ENCODE data around the gene DTX3L. TPM values are rescaled to one million over a fixed set of nuclear protein-coding genes. Genes with fewer than 3 reads are reported as not detected.

Gene DTX3L
- total and polyA plus RNA-seq, 7 experiments from 2014 or later: 27.5 to 164 (median 35.2) TPM

DNA sequence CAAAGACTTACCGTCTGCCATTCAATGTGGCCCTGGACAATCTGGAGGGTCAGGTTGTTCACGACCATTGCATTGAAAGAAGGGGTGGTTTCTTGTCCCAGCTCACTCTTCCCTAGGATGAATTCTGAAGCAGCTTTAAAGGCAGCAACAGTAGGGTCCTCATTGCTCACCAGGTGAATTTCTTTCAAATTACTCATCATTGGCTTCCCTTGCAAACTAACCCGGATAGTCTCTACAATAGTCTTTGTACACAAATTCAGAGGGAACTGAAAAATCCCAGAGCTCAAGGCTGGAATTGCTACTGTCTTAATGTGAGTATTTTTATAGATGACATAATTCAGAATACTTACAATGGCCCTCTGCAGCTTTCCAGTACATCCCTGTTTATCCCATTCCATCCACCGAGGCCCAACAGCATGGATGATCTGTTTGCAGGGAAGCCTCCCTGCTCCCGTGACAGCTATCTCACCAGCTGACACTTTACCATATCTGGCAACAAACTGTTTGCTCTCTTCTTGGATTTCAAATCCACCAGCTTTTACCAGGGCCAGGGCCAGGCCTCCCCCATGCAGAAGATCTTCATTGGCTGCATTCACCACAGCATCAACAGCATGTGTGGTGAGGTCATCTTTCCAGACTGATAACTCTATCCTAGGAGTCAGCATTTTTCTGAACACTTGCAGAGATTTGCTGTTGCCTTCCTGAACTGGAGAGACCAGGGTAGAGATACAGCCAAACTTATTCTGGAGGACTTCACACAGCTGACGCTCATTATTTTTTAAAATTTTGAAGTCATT, 8.7 kb upstream of the DTX3L start:
- Mint-ChIP-seq H3K27me3 (no peaks in the 10 kb centered on the region), H3K27ac (peak overlapping the region in 1 of 9 donors; percentile 16), H3K36me3 (peaks cover 11 to 68% (median 54%) of the 10 kb centered on the region in 5 donors), H3K9me3 (no peaks in the 10 kb centered on the region), H3K4me1 (peaks cover 21 to 62% (median 24%) of the 10 kb centered on the region in 7 donors), H3K4me3 (peak overlapping the region in 1 of 10 donors; percentile 46)
- Histone ChIP-seq H3K4me1 (ENCODE audit: control insufficient read depth in 2 of 2, insufficient read depth in 2 of 2, low read length in 2 of 2) (no peaks in the 10 kb centered on the region), H3K27me3 (ENCODE audit: control insufficient read depth in 2 of 2, insufficient read depth in 2 of 2, low read length in 2 of 2) (no peaks in the 10 kb centered on the region), H3K4me3 (ENCODE audit: low read length) (no peak overlapping the region), H3K27ac (ENCODE audit: low read depth, low read length) (no peak overlapping the region), H3K9me3 (ENCODE audit: control insufficient read depth in 2 of 3, low read length in 3 of 3) (no peaks in the 10 kb centered on the region), H3K36me3 (ENCODE audit: control insufficient read depth in 2 of 3, insufficient read depth in 3 of 3, low read length in 3 of 3) (peaks cover 12 to 78% (median 17%) of the 10 kb centered on the region in 3 experiments)
- ATAC-seq: no peak
- intact Hi-C loops (cut with micrococcal nuclease): no loop called here
- CTCF ChIA-PET: interaction anchor here (0.6 to 0.8 kb wide), 3 partner anchors 75 to 163 kb away, joined by 3 to 4 read pairs (median 3); no protein-coding TSS in a partner anchor
- DNase-seq: no peak
- POLR2A ChIA-PET: interaction anchor here (0.6 to 1.3 kb wide), 3 partner anchors 16 to 197 kb away, joined by 3 to 5 read pairs (median 3); no protein-coding TSS in a partner anchor

DNA sequence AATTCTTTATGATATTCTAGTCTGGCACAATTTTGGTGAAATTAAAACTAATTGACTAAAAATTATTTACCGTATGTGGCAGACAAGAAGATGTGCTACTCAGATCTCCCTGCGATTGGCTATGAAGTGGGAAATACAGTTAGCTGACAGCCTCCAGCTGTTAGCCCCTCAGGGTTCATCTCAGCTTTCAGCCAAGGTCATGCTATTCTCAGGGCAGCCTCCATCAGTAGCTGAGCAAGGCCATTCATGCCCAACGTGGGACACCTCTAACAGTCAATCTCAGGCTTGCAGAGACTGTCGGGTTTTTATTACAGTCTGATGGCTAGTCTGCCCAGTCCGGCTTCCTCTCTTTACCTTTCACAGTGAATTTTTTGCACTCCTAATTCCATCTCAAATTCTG, 6.8 kb upstream of the DTX3L start:
- H3K36me3 Mint-ChIP-seq: peaks cover 11 to 58% (median 46%) of the 10 kb centered on the region in 5 donors
- CTCF ChIA-PET: interaction anchor here (10.1 kb wide), 1 partner anchor 122 kb away, joined by 154 read pairs; the partner anchor contains the start of gene PARP14
- peaks cover 35 to 68% (median 38%) of the 10 kb centered on the region in 7 donors for H3K4me1 Mint-ChIP-seq
- no peaks in the 10 kb centered on the region for H3K9me3 Mint-ChIP-seq
- Histone ChIP-seq H3K9me3 (ENCODE audit: control insufficient read depth in 2 of 3, low read length in 3 of 3) (no peaks in the 10 kb centered on the region), H3K27ac (ENCODE audit: low read depth, low read length) (no peak overlapping the region), H3K4me1 (ENCODE audit: control insufficient read depth in 2 of 2, insufficient read depth in 2 of 2, low read length in 2 of 2) (peaks cover 8% of the 10 kb centered on the region in 2 donors), H3K36me3 (ENCODE audit: control insufficient read depth in 2 of 3, insufficient read depth in 3 of 3, low read length in 3 of 3) (peaks cover 8 to 61% (median 12%) of the 10 kb centered on the region in 3 experiments), H3K27me3 (ENCODE audit: control insufficient read depth in 2 of 2, insufficient read depth in 2 of 2, low read length in 2 of 2) (no peaks in the 10 kb centered on the region), H3K4me3 (ENCODE audit: low read length) (no peak overlapping the region)
- POLR2A ChIA-PET: interaction anchor here (0.8 to 3.0 kb wide), 2 partner anchors 14 to 122 kb away, joined by 3 to 23 read pairs; partner anchors contain the start of gene PARP14
- no peaks in the 10 kb centered on the region for H3K27me3 Mint-ChIP-seq
- intact Hi-C loops (cut with micrococcal nuclease): no loop called here
- DNase-seq: no peak
- no peak overlapping the region for H3K4me3 Mint-ChIP-seq
- H3K27ac Mint-ChIP-seq: no peak overlapping the region
- no peak for ATAC-seq

DNA sequence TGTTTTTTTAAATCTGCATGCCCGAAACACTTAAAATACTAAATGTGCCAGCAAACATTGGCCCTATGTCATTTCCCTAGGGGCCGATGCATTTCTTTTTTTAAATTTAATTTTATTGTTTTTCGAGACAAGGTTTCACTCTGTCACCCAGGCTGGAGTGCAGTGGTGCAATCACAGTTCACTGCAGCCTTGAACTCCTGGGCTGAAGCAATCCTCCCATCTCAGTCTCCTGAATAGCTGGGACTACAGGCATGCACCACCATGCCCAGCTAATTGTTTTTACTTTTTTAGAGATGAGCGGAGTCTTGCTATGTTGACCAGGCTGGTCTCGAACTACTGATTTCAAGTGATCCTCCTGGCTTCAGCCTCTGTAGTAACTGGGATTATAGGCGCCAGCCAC, 5.5 kb upstream of the DTX3L start:
- H3K4me1 Mint-ChIP-seq: peaks cover 40 to 70% (median 42%) of the 10 kb centered on the region in 7 donors
- POLR2A ChIA-PET: interaction anchor here (0.6 to 3.0 kb wide), 2 partner anchors 19 to 121 kb away, joined by 3 to 23 read pairs; partner anchors contain the start of genes PARP14 and PARP15

DNA sequence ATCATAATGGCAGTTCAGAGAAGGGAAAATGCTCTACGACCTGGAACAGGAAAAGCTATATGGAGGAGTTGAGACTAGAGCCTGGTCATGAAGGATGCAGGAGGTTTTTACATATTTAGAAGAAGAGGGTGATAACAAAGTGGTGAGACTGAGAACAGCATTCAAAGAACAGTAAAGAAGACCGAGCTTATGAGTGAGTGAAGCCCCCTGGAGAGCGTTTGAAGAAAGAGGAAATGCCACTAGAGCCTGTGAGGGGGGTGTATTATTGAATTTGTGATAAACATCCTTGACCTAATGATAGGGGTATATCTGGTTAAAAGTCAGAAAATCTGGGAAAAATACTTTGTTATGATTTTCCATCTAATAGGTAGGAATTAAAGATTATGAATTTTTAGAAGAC, 4.2 kb upstream of the DTX3L start:
- Mint-ChIP-seq H3K9me3 (no peaks in the 10 kb centered on the region), H3K27ac (peak overlapping the region in 3 of 9 donors; percentile 37 to 66 (median 51)), H3K4me3 (peak overlapping the region in 1 of 10 donors; percentile 36), H3K36me3 (peaks cover 0 to 57% (median 32%) of the 10 kb centered on the region in 5 donors), H3K27me3 (no peaks in the 10 kb centered on the region), H3K4me1 (peaks cover 38 to 67% (median 40%) of the 10 kb centered on the region in 7 donors)
- ChIA-PET CTCF (interaction anchor here (0.8 to 10.1 kb wide), 4 partner anchors 14 to 119 kb away, joined by 3 to 154 read pairs (median 4); partner anchors contain the start of gene PARP14), POLR2A (interaction anchor here (1.1 to 3.0 kb wide), 2 partner anchors 16 to 120 kb away, joined by 3 to 23 read pairs; partner anchors contain the start of gene PARP14)
- DNase-seq (no peak), ATAC-seq (no peak)
- intact Hi-C loops (cut with micrococcal nuclease): loop anchor here (1.0 to 5.0 kb wide), 7 partner anchors 45 to 723 kb away; partner anchors contain the start of genes EAF2 (in 1 of the 2), HSPBAP1 (in 1 of the 2), IQCB1 (in 1 of the 2) and KPNA1 (in 1 of the 2)
- Histone ChIP-seq H3K27ac (ENCODE audit: low read depth, low read length) (no peak overlapping the region), H3K27me3 (ENCODE audit: control insufficient read depth in 2 of 2, insufficient read depth in 2 of 2, low read length in 2 of 2) (no peaks in the 10 kb centered on the region), H3K4me3 (ENCODE audit: low read length) (no peak overlapping the region), H3K36me3 (ENCODE audit: control insufficient read depth in 2 of 3, insufficient read depth in 3 of 3, low read length in 3 of 3) (peaks cover 8 to 54% (median 12%) of the 10 kb centered on the region in 3 experiments), H3K9me3 (ENCODE audit: control insufficient read depth in 2 of 3, low read length in 3 of 3) (no peaks in the 10 kb centered on the region), H3K4me1 (ENCODE audit: control insufficient read depth in 2 of 2, insufficient read depth in 2 of 2, low read length in 2 of 2) (peaks cover 23 to 25% of the 10 kb centered on the region in 2 donors)

More for the DNA sequence above, 5.5 kb upstream of the DTX3L start:
- CTCF ChIA-PET: interaction anchor here (10.1 kb wide), 1 partner anchor 120 kb away, joined by 154 read pairs; the partner anchor contains the start of gene PARP14
- no peak overlapping the region for H3K4me3 Mint-ChIP-seq
- DNase-seq: no peak
- intact Hi-C loops (cut with micrococcal nuclease): no loop called here
- peaks cover 5 to 58% (median 37%) of the 10 kb centered on the region in 5 donors for H3K36me3 Mint-ChIP-seq
- no peaks in the 10 kb centered on the region for H3K9me3 Mint-ChIP-seq
- Histone ChIP-seq H3K4me1 (ENCODE audit: control insufficient read depth in 2 of 2, insufficient read depth in 2 of 2, low read length in 2 of 2) (peaks cover 20 to 21% of the 10 kb centered on the region in 2 donors), H3K4me3 (ENCODE audit: low read length) (no peak overlapping the region), H3K36me3 (ENCODE audit: control insufficient read depth in 2 of 3, insufficient read depth in 3 of 3, low read length in 3 of 3) (peaks cover 8 to 53% (median 12%) of the 10 kb centered on the region in 3 experiments), H3K9me3 (ENCODE audit: control insufficient read depth in 2 of 3, low read length in 3 of 3) (no peaks in the 10 kb centered on the region), H3K27ac (ENCODE audit: low read depth, low read length) (no peak overlapping the region), H3K27me3 (ENCODE audit: control insufficient read depth in 2 of 2, insufficient read depth in 2 of 2, low read length in 2 of 2) (no peaks in the 10 kb centered on the region)
- H3K27ac Mint-ChIP-seq: no peak overlapping the region
- no peak for ATAC-seq
- H3K27me3 Mint-ChIP-seq: no peaks in the 10 kb centered on the region

DNA sequence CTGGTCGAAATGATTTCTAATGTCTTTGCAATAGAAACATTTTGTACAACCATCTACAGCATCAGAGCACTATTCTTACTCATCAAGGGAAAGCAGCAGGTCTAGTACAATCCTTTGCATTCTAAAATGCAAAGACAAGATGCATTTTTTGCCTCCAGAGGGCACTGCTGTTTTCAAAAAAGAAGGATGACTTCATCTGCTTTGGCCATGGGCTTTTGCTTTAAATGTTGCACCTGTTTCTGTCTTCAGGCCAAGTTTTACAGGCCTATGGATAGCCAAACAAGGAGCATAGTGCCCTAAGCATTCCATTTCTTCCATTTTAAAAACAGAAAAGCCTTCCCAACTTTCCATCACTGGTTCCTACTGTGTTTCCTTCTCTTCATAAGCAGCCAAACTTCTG, 3.5 kb upstream of the DTX3L start:
- POLR2A ChIA-PET: interaction anchor here (0.5 to 7.6 kb wide), 3 partner anchors 17 to 120 kb away, joined by 4 to 84 read pairs (median 4); partner anchors contain the start of genes PARP14 and PARP15
- Mint-ChIP-seq H3K36me3 (peaks cover 0 to 56% (median 26%) of the 10 kb centered on the region in 5 donors), H3K4me3 (peak overlapping the region in 8 of 10 donors; percentile 1 to 71 (median 42)), H3K27ac (peak overlapping the region; percentile 32 to 99 (median 69)), H3K27me3 (no peaks in the 10 kb centered on the region), H3K4me1 (peaks cover 42 to 64% (median 48%) of the 10 kb centered on the region in 7 donors), H3K9me3 (no peaks in the 10 kb centered on the region)
- intact Hi-C loops (cut with micrococcal nuclease): loop anchor here (1.0 to 5.0 kb wide), 7 partner anchors 46 to 723 kb away; partner anchors contain the start of genes EAF2 (in 1 of the 2), HSPBAP1 (in 1 of the 2), IQCB1 (in 1 of the 2) and KPNA1 (in 1 of the 2)
- H3K4me1 ChIP-seq (ENCODE audit: control insufficient read depth in 2 of 2, insufficient read depth in 2 of 2, low read length in 2 of 2): peaks cover 29 to 33% of the 10 kb centered on the region in 2 donors
- H3K27ac ChIP-seq (ENCODE audit: low read depth, low read length): no peak overlapping the region
- ATAC-seq: peak; percentile 42
- H3K36me3 ChIP-seq (ENCODE audit: control insufficient read depth in 2 of 3, insufficient read depth in 3 of 3, low read length in 3 of 3): peaks cover under 1 to 47% (median 12%) of the 10 kb centered on the region in 3 experiments
- H3K27me3 ChIP-seq (ENCODE audit: control insufficient read depth in 2 of 2, insufficient read depth in 2 of 2, low read length in 2 of 2): no peaks in the 10 kb centered on the region
- CTCF ChIA-PET: interaction anchor here (0.8 to 10.1 kb wide), 3 partner anchors 29 to 118 kb away, joined by 3 to 154 read pairs (median 4); partner anchors contain the start of gene PARP14
- no peaks in the 10 kb centered on the region for H3K9me3 ChIP-seq (ENCODE audit: control insufficient read depth in 2 of 3, low read length in 3 of 3)
- peak in 8 of 9 donors; percentile 33 to 70 (median 62) for DNase-seq
- no peak overlapping the region for H3K4me3 ChIP-seq (ENCODE audit: low read length)
